Fibroblast of mammary gland (primary cell): ENCODE results near the gene MIGA1.

Experiments used
- DNase-seq: peaks from one replicate; pipeline ENCODE4 v3.0.0-alpha.2; 2010; ENCODE audit warnings: low read depth
- H3K4me3 ChIP-seq: 2 replicates; pipeline ENCODE4 v1.5.1; 2011; ENCODE audit warnings: low read depth, mild to moderate bottlenecking, low read length, moderate library complexity; ENCODE audit not compliant: control insufficient read depth
- TF ChIP-seq, protein P1 (sequence below): conservative IDR thresholded peaks from 2 replicates; pipeline ENCODE4 v1.5.1; 2011; ENCODE audit warnings: low read depth, low read length, inconsistent platforms; ENCODE audit not compliant: control insufficient read depth, insufficient read depth

MIGA1 gene

GRCh38 chr1:77847621-77848080 lies 68.2 kb downstream of the MIGA1 start:
- H3K4me3 ChIP-seq, result no peak overlapping the region
- no peak for DNase-seq
- TF ChIP-seq, protein P1, sequence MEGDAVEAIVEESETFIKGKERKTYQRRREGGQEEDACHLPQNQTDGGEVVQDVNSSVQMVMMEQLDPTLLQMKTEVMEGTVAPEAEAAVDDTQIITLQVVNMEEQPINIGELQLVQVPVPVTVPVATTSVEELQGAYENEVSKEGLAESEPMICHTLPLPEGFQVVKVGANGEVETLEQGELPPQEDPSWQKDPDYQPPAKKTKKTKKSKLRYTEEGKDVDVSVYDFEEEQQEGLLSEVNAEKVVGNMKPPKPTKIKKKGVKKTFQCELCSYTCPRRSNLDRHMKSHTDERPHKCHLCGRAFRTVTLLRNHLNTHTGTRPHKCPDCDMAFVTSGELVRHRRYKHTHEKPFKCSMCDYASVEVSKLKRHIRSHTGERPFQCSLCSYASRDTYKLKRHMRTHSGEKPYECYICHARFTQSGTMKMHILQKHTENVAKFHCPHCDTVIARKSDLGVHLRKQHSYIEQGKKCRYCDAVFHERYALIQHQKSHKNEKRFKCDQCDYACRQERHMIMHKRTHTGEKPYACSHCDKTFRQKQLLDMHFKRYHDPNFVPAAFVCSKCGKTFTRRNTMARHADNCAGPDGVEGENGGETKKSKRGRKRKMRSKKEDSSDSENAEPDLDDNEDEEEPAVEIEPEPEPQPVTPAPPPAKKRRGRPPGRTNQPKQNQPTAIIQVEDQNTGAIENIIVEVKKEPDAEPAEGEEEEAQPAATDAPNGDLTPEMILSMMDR, result no peak

GRCh38 chr1:77850082-77850481 lies 70.6 kb downstream of the MIGA1 start:
- TF ChIP-seq, protein P1, result no peak
- H3K4me3 ChIP-seq, result no peak overlapping the region
- DNase-seq, result no peak

DNA sequence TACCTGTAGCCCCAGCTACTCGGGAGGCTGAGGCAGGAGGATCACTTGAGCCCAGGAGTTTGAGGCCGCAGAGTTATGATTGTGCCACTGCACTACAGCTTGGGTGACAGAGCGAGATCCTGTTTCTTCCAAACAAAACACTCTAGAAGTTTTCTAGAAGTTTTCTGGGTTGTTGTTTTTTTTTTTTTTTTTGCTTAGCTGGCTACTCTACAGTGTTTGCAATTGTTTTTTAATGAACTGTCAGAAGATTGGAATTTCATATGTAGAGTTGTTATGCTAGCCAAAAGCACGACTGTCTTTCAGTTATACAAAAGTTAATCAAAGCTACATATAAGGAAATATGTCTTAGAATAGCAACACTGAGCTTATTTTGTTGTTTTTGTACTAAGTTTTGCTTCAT lies 78.1 kb downstream of the MIGA1 start:
- peak; percentile 37 for DNase-seq
- TF ChIP-seq, protein P1, result no peak
- no peak overlapping the region for H3K4me3 ChIP-seq

DNA sequence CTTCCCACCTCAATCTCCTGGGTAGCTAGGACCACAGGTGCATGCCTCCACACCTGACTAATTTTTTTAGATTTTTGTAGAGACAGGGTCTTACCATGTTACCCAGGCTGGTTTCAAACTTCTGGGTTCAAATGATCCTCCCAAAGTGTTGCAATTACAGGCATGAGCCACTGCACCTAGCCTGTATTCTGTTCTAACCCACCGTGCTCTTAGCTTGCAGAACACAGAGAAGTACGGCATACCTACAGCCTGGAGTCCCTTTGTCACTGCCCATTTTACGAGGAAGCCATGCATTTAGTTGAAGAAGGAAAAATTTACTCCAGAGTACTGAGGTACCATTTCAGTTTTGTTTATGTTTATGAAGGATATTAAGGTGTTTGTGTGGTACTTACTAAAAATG lies 79.3 kb downstream of the MIGA1 start:
- TF ChIP-seq, protein P1, result no peak
- H3K4me3 ChIP-seq, result no peak overlapping the region
- DNase-seq, result no peak

DNA sequence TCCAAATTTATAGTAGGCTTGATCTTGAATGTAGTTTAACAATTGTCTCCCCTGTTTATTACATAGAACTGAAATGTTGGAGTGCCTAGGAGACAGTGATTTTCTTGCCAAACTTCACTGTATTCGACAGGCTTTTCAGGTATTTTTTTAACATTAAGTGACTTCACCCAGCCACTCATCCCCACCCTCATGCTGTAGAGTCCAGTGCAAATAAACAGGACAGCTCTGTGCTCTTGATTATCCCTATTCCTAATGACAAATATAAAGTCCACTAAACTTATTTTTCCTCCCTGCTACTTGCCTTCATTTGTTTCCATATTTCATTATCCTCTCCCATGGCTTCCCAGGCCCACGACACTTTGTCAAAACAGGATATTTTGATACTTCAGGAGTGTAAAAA lies 79.8 kb downstream of the MIGA1 start:
- no peak overlapping the region for H3K4me3 ChIP-seq
- DNase-seq, result no peak
- TF ChIP-seq, protein P1, result no peak

DNA sequence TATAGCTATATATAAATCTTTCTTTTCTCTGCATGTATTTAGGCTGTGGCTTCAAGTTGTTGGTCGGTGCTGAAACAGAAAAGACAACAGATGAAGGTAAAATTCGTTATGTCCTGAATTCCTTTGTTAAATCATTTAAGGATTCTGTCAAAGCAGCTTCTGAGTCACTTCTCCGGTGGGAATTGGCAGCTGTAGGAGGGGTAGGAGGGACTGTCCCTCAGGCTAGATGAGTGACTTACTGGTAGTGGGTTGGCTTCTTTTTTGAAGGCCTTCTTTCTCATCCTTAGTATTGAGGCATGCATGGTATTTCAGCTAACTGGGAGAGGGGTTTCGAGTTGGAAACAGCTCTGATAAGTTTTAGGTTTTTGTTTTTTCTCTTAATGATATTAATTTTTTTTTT lies 86.8 kb downstream of the MIGA1 start:
- TF ChIP-seq, protein P1, result no peak
- H3K4me3 ChIP-seq, result no peak overlapping the region
- DNase-seq, result peak; percentile 24

GRCh38 chr1:77872645-77873044 lies 93.2 kb downstream of the MIGA1 start:
- DNase-seq, result no peak
- no peak overlapping the region for H3K4me3 ChIP-seq
- TF ChIP-seq, protein P1, result no peak
